IMR-90 (cell line): ENCODE measurements around the gene TUBGCP3. TPM values are rescaled to one million over a fixed set of nuclear protein-coding genes. Genes with fewer than 3 reads are reported as not detected.

ENCODE experiments used
- ATAC-seq: fragments of 200-7000 bp; cut with Tn5 transposase; 2 replicates; pipeline ENCODE4 v1.9.1; 2020; ENCODE audit warnings: low read depth, mild to moderate bottlenecking, moderate library complexity
- BruUV-seq: library from RNA; stranded (reverse); fragments of 400-500 nt; replicated peaks from 2 replicates; lab custom pipeline; 2021; lab: Mats Ljungman, UMichigan
- CTCF ChIA-PET: fragments of 300-600 bp; formaldehyde crosslinking; extraction: SDS; loops from one replicate; lab custom pipeline; 2021; ENCODE audit warnings: antibody characterized with exemption; lab: Yijun Ruan, JAX
- POLR2A ChIA-PET: fragments of 300-600 bp; sonication (Branson Sonifier 250); formaldehyde crosslinking; loops from one replicate; lab custom pipeline; 2022; ENCODE audit warnings: antibody characterized with exemption; ENCODE audit not compliant: unreplicated experiment; lab: Charles Lee
- DNase-seq: peaks from one replicate; pipeline ENCODE4 v3.0.0; 2013
- H2AFZ ChIP-seq: replicated peaks from 2 replicates; pipeline ENCODE3; 2013; ENCODE audit warnings: low read length, mild to moderate bottlenecking; ENCODE audit not compliant: poor library complexity
- H2AK5ac ChIP-seq: 2 replicates; pipeline ENCODE4 v1.6.1; 2013; ENCODE audit warnings: low read depth, low read length, inconsistent platforms
- H2AK9ac ChIP-seq: replicated peaks from 2 replicates; pipeline ENCODE3; 2013; ENCODE audit warnings: mild to moderate bottlenecking, low read depth, low read length, moderate library complexity; ENCODE audit not compliant: poor library complexity
- H2BK120ac ChIP-seq: 2 replicates; pipeline ENCODE4 v1.6.1; 2013; ENCODE audit warnings: low read depth, low read length, inconsistent platforms
- H2BK15ac ChIP-seq: 3 replicates; pipeline ENCODE4 v1.6.1; 2013; ENCODE audit warnings: low read depth, low read length, inconsistent platforms
- H2BK20ac ChIP-seq: 2 replicates; pipeline ENCODE4 v1.6.1; 2013; ENCODE audit warnings: low read depth, mild to moderate bottlenecking, inconsistent platforms, low read length, moderate library complexity
- H2BK5ac ChIP-seq: 2 replicates; pipeline ENCODE4 v1.6.1; 2013; ENCODE audit warnings: mild to moderate bottlenecking, low read depth, low read length, inconsistent platforms; ENCODE audit not compliant: poor library complexity, severe bottlenecking
- H3K14ac ChIP-seq: replicated peaks from 2 replicates; pipeline ENCODE4 v1.6.1; 2013; ENCODE audit warnings: low read depth, low read length, inconsistent platforms
- H3K18ac ChIP-seq: 2 replicates; pipeline ENCODE4 v1.6.1; 2013; ENCODE audit warnings: low read depth, low read length, control low read depth
- H3K23ac ChIP-seq: 2 replicates; pipeline ENCODE4 v1.6.1; 2013; ENCODE audit warnings: low read depth, low read length, inconsistent platforms
- H3K27ac ChIP-seq: 2 replicates; pipeline ENCODE4 v1.5.1; 2013; ENCODE audit warnings: mild to moderate bottlenecking, control low read depth, low read length; ENCODE audit not compliant: insufficient read depth
- H3K27me3 ChIP-seq: 2 replicates; pipeline ENCODE4 v1.6.1; 2013; ENCODE audit warnings: low read length; ENCODE audit not compliant: control insufficient read depth, insufficient read depth
- H3K36me3 ChIP-seq: 2 replicates; pipeline ENCODE4 v1.6.1; 2013; ENCODE audit warnings: low read length, mixed read lengths; ENCODE audit not compliant: control insufficient read depth, insufficient read depth
- H3K4ac ChIP-seq: 2 replicates; pipeline ENCODE4 v1.6.1; 2013; ENCODE audit warnings: low read depth, low read length, inconsistent platforms
- H3K4me1 ChIP-seq: 2 replicates; pipeline ENCODE4 v1.6.1; 2013; ENCODE audit warnings: low read length, mixed read lengths; ENCODE audit not compliant: control insufficient read depth, insufficient read depth
- H3K4me2 ChIP-seq: 2 replicates; pipeline ENCODE4 v1.6.1; 2013; ENCODE audit warnings: low read depth, mild to moderate bottlenecking, control low read depth, low read length, moderate library complexity
- H3K4me3 ChIP-seq: 2 replicates; pipeline ENCODE4 v1.5.1; 2013; ENCODE audit warnings: low read depth, mild to moderate bottlenecking, control low read depth, low read length, moderate library complexity; ENCODE audit not compliant: insufficient read depth
- H3K56ac ChIP-seq: 2 replicates; pipeline ENCODE4 v1.6.1; 2013; ENCODE audit warnings: low read length, inconsistent platforms; ENCODE audit not compliant: insufficient read depth; ENCODE audit errors: extremely low read depth
- H3K79me1 ChIP-seq, 2 experiments: 2 replicates each; pipeline ENCODE4 v1.6.1; 2013; ENCODE audit warnings: low read length in 2 of 2, inconsistent platforms in 1 of 2, low read depth in 1 of 2
- H3K9ac ChIP-seq: 2 replicates; pipeline ENCODE4 v1.6.1; 2013; ENCODE audit warnings: low read depth, low read length, control low read depth
- H3K9me1 ChIP-seq: 2 replicates; pipeline ENCODE4 v1.6.1; 2013; ENCODE audit warnings: low read length, inconsistent platforms; ENCODE audit not compliant: insufficient read depth
- H3K9me3 ChIP-seq: 2 replicates; pipeline ENCODE4 v1.6.1; 2013; ENCODE audit warnings: low read length; ENCODE audit not compliant: control insufficient read depth, insufficient read depth
- H4K20me1 ChIP-seq: 2 replicates; pipeline ENCODE4 v1.6.1; 2013; ENCODE audit warnings: low read length, inconsistent platforms; ENCODE audit not compliant: insufficient read depth
- H4K5ac ChIP-seq: 2 replicates; pipeline ENCODE4 v1.6.1; 2013; ENCODE audit warnings: mild to moderate bottlenecking, low read depth, low read length, control low read depth
- H4K8ac ChIP-seq, 2 experiments: 2 replicates each; pipeline ENCODE4 v1.6.1; 2013; ENCODE audit warnings: low read depth in 2 of 2, low read length in 2 of 2, control low read depth in 1 of 2, inconsistent platforms in 1 of 2
- H4K91ac ChIP-seq: 2 replicates; pipeline ENCODE4 v1.6.1; 2013; ENCODE audit warnings: low read depth, low read length, inconsistent platforms; ENCODE audit not compliant: insufficient read depth
- BHLHE40 ChIP-seq: fragments of 150-350 bp; IDR thresholded peaks from 2 replicates; pipeline ENCODE4 v1.6.1; 2016; ENCODE audit warnings: mild to moderate bottlenecking, low read depth, low read length
- CEBPB ChIP-seq: IDR thresholded peaks from 2 replicates; pipeline ENCODE4 v1.6.1; 2012; ENCODE audit warnings: low read depth, low read length, improper control_type of control experiment
- CHD1 ChIP-seq: IDR thresholded peaks from 2 replicates; pipeline ENCODE4 v1.6.1; 2012; ENCODE audit warnings: low read depth, low read length, improper control_type of control experiment
- ELK1 ChIP-seq: fragments of 150-350 bp; IDR thresholded peaks from 2 replicates; pipeline ENCODE4 v1.6.1; 2016; ENCODE audit warnings: low read depth, mild to moderate bottlenecking, low read length, moderate library complexity, borderline replicate concordance
- FOS ChIP-seq: fragments of 150-350 bp; IDR thresholded peaks from 2 replicates; pipeline ENCODE4 v1.6.1; 2016; ENCODE audit warnings: low read depth, low read length
- MAFK ChIP-seq: IDR thresholded peaks from 2 replicates; pipeline ENCODE4 v1.6.1; 2012; ENCODE audit warnings: low read depth, low read length, improper control_type of control experiment
- MAZ ChIP-seq: IDR thresholded peaks from 2 replicates; pipeline ENCODE4 v1.6.1; 2012; ENCODE audit warnings: low read depth, mild to moderate bottlenecking, low read length, improper control_type of control experiment, moderate library complexity, borderline replicate concordance
- MXI1 ChIP-seq: IDR thresholded peaks from 2 replicates; pipeline ENCODE4 v1.6.1; 2012; ENCODE audit warnings: low read depth, mild to moderate bottlenecking, low read length, moderate library complexity, borderline replicate concordance
- NFE2L2 ChIP-seq: fragments of 150-350 bp; IDR thresholded peaks from 2 replicates; pipeline ENCODE4 v1.6.1; 2016; ENCODE audit warnings: low read depth, mild to moderate bottlenecking, low read length
- POLR2A ChIP-seq: IDR thresholded peaks from 2 replicates; pipeline ENCODE4 v1.6.1; 2012; ENCODE audit warnings: mild to moderate bottlenecking, low read depth, low read length
- RAD21 ChIP-seq: IDR thresholded peaks from 2 replicates; pipeline ENCODE4 v1.6.1; 2012; ENCODE audit warnings: low read length, improper control_type of control experiment
- RCOR1 ChIP-seq: IDR thresholded peaks from 2 replicates; pipeline ENCODE4 v1.6.1; 2012; ENCODE audit warnings: mild to moderate bottlenecking, low read length, improper control_type of control experiment; ENCODE audit not compliant: insufficient replicate concordance
- RFX5 ChIP-seq: IDR thresholded peaks from 2 replicates; pipeline ENCODE4 v1.8.0; 2012; ENCODE audit warnings: low read depth, mild to moderate bottlenecking, low read length, moderate library complexity
- SMC3 ChIP-seq: fragments of 150-350 bp; IDR thresholded peaks from 2 replicates; pipeline ENCODE4 v1.6.1; 2016; ENCODE audit warnings: low read depth, mild to moderate bottlenecking, antibody characterized with exemption, low read length, moderate library complexity
- USF2 ChIP-seq: fragments of 150-350 bp; IDR thresholded peaks from 2 replicates; pipeline ENCODE4 v1.6.1; 2017; ENCODE audit warnings: mild to moderate bottlenecking, antibody characterized with exemption, low read length, low read depth
- WGBS, 2 experiments: methylation state at CpG; one replicate each; pipeline versions ENCODE4 v1.1.5 to v1.1.7; 2013; ENCODE audit warnings: missing lambda C conversion rate in 2 of 2; ENCODE audit not compliant: insufficient read length in 1 of 2; ENCODE audit errors: extremely low coverage in 2 of 2; 5-methylcytosine and 5-hydroxymethylcytosine counted together
- dilution Hi-C: fragments of 300-500 bp; cut with HindIII; formaldehyde crosslinking; loops from one replicate; pipeline ENCODE4 v1.14.3; 2018; ENCODE audit warnings: low sequenced_read_pairs; ENCODE audit not compliant: unreplicated experiment
- in situ Hi-C: fragments of 300-500 bp; cut with MboI; formaldehyde crosslinking; loops from 3 replicates; pipeline ENCODE4 v1.14.3; 2019; ENCODE audit warnings: low sequenced_read_pairs, inconsistent platforms, mixed read lengths
- intact Hi-C: fragments of 100-400 bp; cut with micrococcal nuclease; formaldehyde crosslinking; loops from 2 replicates; pipeline ENCODE4 v1.10.0; 2022
- polyA plus RNA-seq, 3 experiments: library from polyadenylated mRNA; depleted of rRNA; stranded (reverse); fragments of >200 nt; gene quantifications; 2 replicates each; pipeline ENCODE4 v1.2.3, GENCODE V29; 2012; ENCODE audit warnings: low replicate concordance in 1 of 3
- total RNA-seq: library from RNA; depleted of rRNA; stranded (reverse); fragments of >200 nt; gene quantifications from 2 replicates; pipeline ENCODE4 v1.2.3, GENCODE V29; 2012
- TF ChIP-seq, protein P1 (sequence below): conservative IDR thresholded peaks from 2 replicates; pipeline ENCODE4 v1.5.1; 2012; ENCODE audit warnings: mild to moderate bottlenecking, low read depth, low read length, improper control_type of control experiment

Gene TUBGCP3
- total and polyA plus RNA-seq, 2 of the 4 experiments (the other 2 are of a cell fraction): 16.0 to 17.8 TPM

- peaks cover 3% of the 10 kb centered on the region; the same call in 1 of the 2 replicates for H3K9me1 ChIP-seq
- H2BK120ac ChIP-seq: no peak overlapping the region
- DNase-seq: no peak
- in situ Hi-C loops: no loop called here
- no peak for ATAC-seq
- no peak overlapping the region for H2BK20ac ChIP-seq
- 100% methylated on average over 1 of the region's 8 CpGs; no CpG with 5 or more reads in 1 of the 2 experiments for WGBS, 2 experiments
- no peak overlapping the region for H2AK5ac ChIP-seq
- no peaks in the 10 kb centered on the region for H4K20me1 ChIP-seq
- H3K9me3 ChIP-seq: no peaks in the 10 kb centered on the region
- H3K23ac ChIP-seq: no peak overlapping the region
- H3K4ac ChIP-seq: no peak overlapping the region
- peaks cover 0 to 2% of the 10 kb centered on the region in 2 experiments; a peak in 1 of 4 replicates for H3K79me1 ChIP-seq
- dilution Hi-C loops: no loop called here
- H4K91ac ChIP-seq: no peak overlapping the region
- no peak overlapping the region for H2AK9ac ChIP-seq
- no peak overlapping the region for H3K18ac ChIP-seq
- no peaks in the 10 kb centered on the region for H3K27me3 ChIP-seq
- no TSS peak for BruUV-seq
- H2AFZ ChIP-seq: no peak overlapping the region
- no peak overlapping the region for H3K4me2 ChIP-seq
- CTCF ChIA-PET: no interaction called here
- no peak overlapping the region for H2BK15ac ChIP-seq
- no peak overlapping the region for H3K27ac ChIP-seq
- no peak overlapping the region for H3K9ac ChIP-seq
- no peak overlapping the region for H4K5ac ChIP-seq
- intact Hi-C loops: no loop called here
- POLR2A ChIA-PET: no interaction called here
- no peak overlapping the region for H3K56ac ChIP-seq
- no peak overlapping the region for H4K8ac ChIP-seq
- H3K36me3 ChIP-seq: peaks cover 33% of the 10 kb centered on the region
- H3K14ac ChIP-seq: no peak overlapping the region
- no peak overlapping the region for H3K4me3 ChIP-seq
- H3K4me1 ChIP-seq: no peaks in the 10 kb centered on the region
- no peak overlapping the region for H2BK5ac ChIP-seq
- TF ChIP-seq USF2 (no peak), MXI1 (no peak), CEBPB (no peak), RCOR1 (no peak), FOS (no peak), NFE2L2 (no peak), CHD1 (no peak), POLR2A (no peak), MAFK (no peak), RFX5 (no peak), SMC3 (no peak), ELK1 (no peak), MAZ (no peak), BHLHE40 (no peak), RAD21 (no peak)
- TF ChIP-seq, protein P1, sequence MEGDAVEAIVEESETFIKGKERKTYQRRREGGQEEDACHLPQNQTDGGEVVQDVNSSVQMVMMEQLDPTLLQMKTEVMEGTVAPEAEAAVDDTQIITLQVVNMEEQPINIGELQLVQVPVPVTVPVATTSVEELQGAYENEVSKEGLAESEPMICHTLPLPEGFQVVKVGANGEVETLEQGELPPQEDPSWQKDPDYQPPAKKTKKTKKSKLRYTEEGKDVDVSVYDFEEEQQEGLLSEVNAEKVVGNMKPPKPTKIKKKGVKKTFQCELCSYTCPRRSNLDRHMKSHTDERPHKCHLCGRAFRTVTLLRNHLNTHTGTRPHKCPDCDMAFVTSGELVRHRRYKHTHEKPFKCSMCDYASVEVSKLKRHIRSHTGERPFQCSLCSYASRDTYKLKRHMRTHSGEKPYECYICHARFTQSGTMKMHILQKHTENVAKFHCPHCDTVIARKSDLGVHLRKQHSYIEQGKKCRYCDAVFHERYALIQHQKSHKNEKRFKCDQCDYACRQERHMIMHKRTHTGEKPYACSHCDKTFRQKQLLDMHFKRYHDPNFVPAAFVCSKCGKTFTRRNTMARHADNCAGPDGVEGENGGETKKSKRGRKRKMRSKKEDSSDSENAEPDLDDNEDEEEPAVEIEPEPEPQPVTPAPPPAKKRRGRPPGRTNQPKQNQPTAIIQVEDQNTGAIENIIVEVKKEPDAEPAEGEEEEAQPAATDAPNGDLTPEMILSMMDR: no peak
Measured at GRCh38 chr13:112506046-112506445, 81.9 kb downstream of the TUBGCP3 start.
